OCI-LY7 (cell line): ENCODE results near the gene MAX. TPM values are rescaled to one million over a fixed set of nuclear protein-coding genes. Genes with fewer than 3 reads are reported as not detected.

ENCODE experiments used
- BruUV-seq: library from RNA; stranded (reverse); fragments of 400-500 nt; replicated peaks from 2 replicates; lab custom pipeline; 2021; lab: Mats Ljungman, UMichigan
- CTCF ChIA-PET: fragments of 300-600 bp; sonication (Branson Sonifier 250); formaldehyde crosslinking; loops from one replicate; lab custom pipeline; 2022; ENCODE audit warnings: antibody characterized with exemption; ENCODE audit not compliant: unreplicated experiment; lab: Charles Lee
- POLR2A ChIA-PET: fragments of 300-600 bp; sonication (Branson Sonifier 250); formaldehyde crosslinking; loops from one replicate; lab custom pipeline; 2022; ENCODE audit warnings: antibody characterized with exemption; lab: Charles Lee
- DNase-seq: peaks from one replicate; pipeline ENCODE4 v3.0.0-alpha.2; 2015; ENCODE audit warnings: low spot score
- H2AFZ ChIP-seq: fragments of 200-600 bp; sonication (generic), shearing (Covaris generic); 2 replicates; pipeline ENCODE4 v1.6.1; 2014; ENCODE audit warnings: mild to moderate bottlenecking, antibody characterized with exemption, low read length, moderate library complexity
- H3K27ac ChIP-seq: fragments of 200-600 bp; sonication (generic); 2 replicates; pipeline ENCODE4 v1.5.1; 2014; ENCODE audit warnings: mixed run types, low read depth, mild to moderate bottlenecking, moderate library complexity, low read length, inconsistent platforms; ENCODE audit not compliant: poor library complexity, severe bottlenecking
- H3K36me3 ChIP-seq: fragments of 200-600 bp; sonication (generic); 2 replicates; pipeline ENCODE4 v1.6.1; 2014; ENCODE audit warnings: mild to moderate bottlenecking, antibody characterized with exemption, low read length, moderate library complexity, mixed read lengths; ENCODE audit not compliant: insufficient read depth
- H3K4me1 ChIP-seq: fragments of 200-600 bp; sonication (generic); 2 replicates; pipeline ENCODE4 v1.5.1; 2014; ENCODE audit warnings: mild to moderate bottlenecking, low read length; ENCODE audit not compliant: insufficient read depth, poor library complexity, severe bottlenecking
- H3K4me2 ChIP-seq: fragments of 200-600 bp; sonication (generic); 2 replicates; pipeline ENCODE4 v1.6.1; 2014; ENCODE audit warnings: mild to moderate bottlenecking, low read length
- H3K4me3 ChIP-seq: fragments of 200-600 bp; sonication (generic); 2 replicates; pipeline ENCODE4 v1.5.1; 2014; ENCODE audit warnings: mild to moderate bottlenecking, low read depth, low read length; ENCODE audit not compliant: poor library complexity, severe bottlenecking
- H3K79me2 ChIP-seq: fragments of 200-600 bp; sonication (generic); 2 replicates; pipeline ENCODE4 v1.6.1; 2016; ENCODE audit warnings: low read depth, mild to moderate bottlenecking, low read length, moderate library complexity, mixed read lengths; ENCODE audit not compliant: insufficient read depth
- H3K9me2 ChIP-seq: fragments of 200-600 bp; sonication (generic); 2 replicates; pipeline ENCODE4 v1.6.1; 2016; ENCODE audit warnings: mild to moderate bottlenecking, low read length, mixed read lengths; ENCODE audit not compliant: insufficient read depth
- H3K9me3 ChIP-seq: fragments of 200-600 bp; sonication (generic); 2 replicates; pipeline ENCODE4 v1.6.1; 2014; ENCODE audit warnings: mild to moderate bottlenecking, mixed run types, low read length, mixed read lengths
- H4K20me1 ChIP-seq: fragments of 200-600 bp; sonication (generic); 2 replicates; pipeline ENCODE4 v1.6.1; 2014; ENCODE audit warnings: mild to moderate bottlenecking, antibody characterized with exemption, low read length, moderate library complexity, mixed read lengths; ENCODE audit not compliant: insufficient read depth
- CTCF ChIP-seq: fragments of 200-600 bp; sonication (generic); conservative IDR thresholded peaks from 2 replicates; pipeline ENCODE4 v1.5.1; 2014; ENCODE audit warnings: mild to moderate bottlenecking, antibody characterized with exemption, low read length, moderate library complexity, mixed read lengths
- EZH2phosphoT487 ChIP-seq: fragments of 200-600 bp; sonication (generic); IDR thresholded peaks from 2 replicates; pipeline ENCODE4 v1.6.1; 2018; ENCODE audit warnings: low read depth, borderline replicate concordance, mild to moderate bottlenecking, mixed run types, antibody characterized with exemption, low read length, moderate library complexity, mixed read lengths
- intact Hi-C: fragments of 100-400 bp; cut with micrococcal nuclease; formaldehyde crosslinking; loops from one replicate; pipeline ENCODE4 v1.10.0; 2022; ENCODE audit not compliant: unreplicated experiment
- total RNA-seq, 2 experiments: library from RNA; depleted of rRNA in 1 of 2; stranded (reverse); fragments of >200 nt in 1 of 2; shearing (Covaris generic) in 1 of 2; gene quantifications; 2 replicates each; pipeline ENCODE4 v1.2.3, GENCODE V29; 2014 to 2022

MAX gene
- total RNA-seq, 2 experiments from 2014 or later, result 58.3 to 94.1 TPM

GRCh38 chr14:65027127-65027799 is 75.1 kb downstream of the MAX start:
- Histone ChIP-seq H4K20me1 (no peaks in the 10 kb centered on the region), H3K4me3 (no peak overlapping the region), H2AFZ (no peak overlapping the region), H3K36me3 (peaks cover 23% of the 10 kb centered on the region), H3K9me2 (no peaks in the 10 kb centered on the region), H3K9me3 (no peaks in the 10 kb centered on the region), H3K27ac (no peak overlapping the region), H3K4me1 (no peaks in the 10 kb centered on the region), H3K79me2 (no peaks in the 10 kb centered on the region), H3K4me2 (no peak overlapping the region)
- DNase-seq, result no peak
- TF ChIP-seq EZH2phosphoT487 (no peak), CTCF (no peak)
- ChIA-PET POLR2A (no interaction called here), CTCF (no interaction called here)
- intact Hi-C loops, result no loop called here
- BruUV-seq, result no TSS peak

GRCh38 chr14:65026526-65026925 is 75.8 kb downstream of the MAX start:
- Histone ChIP-seq H3K27ac (no peak overlapping the region), H3K9me2 (no peaks in the 10 kb centered on the region), H3K9me3 (no peaks in the 10 kb centered on the region), H3K4me1 (no peaks in the 10 kb centered on the region), H2AFZ (no peak overlapping the region), H3K36me3 (peaks cover 22% of the 10 kb centered on the region), H3K4me2 (no peak overlapping the region), H3K4me3 (no peak overlapping the region), H4K20me1 (no peaks in the 10 kb centered on the region), H3K79me2 (no peaks in the 10 kb centered on the region)
- DNase-seq, result no peak
- intact Hi-C loops, result no loop called here
- CTCF ChIA-PET, result no interaction called here
- no peak for TF ChIP-seq CTCF
- no peak for TF ChIP-seq EZH2phosphoT487
- POLR2A ChIA-PET, result no interaction called here
- no TSS peak for BruUV-seq

GRCh38 chr14:65025818-65026217 is 76.5 kb downstream of the MAX start:
- POLR2A ChIA-PET, result interaction anchor here (1.9 kb wide), 1 partner anchor 8 kb away, joined by 5 read pairs; no protein-coding TSS in a partner anchor
- no peak for TF ChIP-seq CTCF
- no peak for TF ChIP-seq EZH2phosphoT487

More at GRCh38 chr14:65025818-65026217, 76.5 kb downstream of the MAX start:
- no TSS peak for BruUV-seq
- no peak overlapping the region for H3K4me2 ChIP-seq
- CTCF ChIA-PET, result no interaction called here
- no peaks in the 10 kb centered on the region for H4K20me1 ChIP-seq
- no peak for DNase-seq
- no peaks in the 10 kb centered on the region for H3K4me1 ChIP-seq
- no peaks in the 10 kb centered on the region for H3K9me3 ChIP-seq
- H3K27ac ChIP-seq, result no peak overlapping the region
- intact Hi-C loops, result no loop called here
- H3K79me2 ChIP-seq, result no peaks in the 10 kb centered on the region
- H3K9me2 ChIP-seq, result no peaks in the 10 kb centered on the region
- no peak overlapping the region for H3K4me3 ChIP-seq
- H2AFZ ChIP-seq, result no peak overlapping the region
- peaks cover 22% of the 10 kb centered on the region for H3K36me3 ChIP-seq
